ENCODE data around the gene CFAP52.

The CFAP52 gene

DNA sequence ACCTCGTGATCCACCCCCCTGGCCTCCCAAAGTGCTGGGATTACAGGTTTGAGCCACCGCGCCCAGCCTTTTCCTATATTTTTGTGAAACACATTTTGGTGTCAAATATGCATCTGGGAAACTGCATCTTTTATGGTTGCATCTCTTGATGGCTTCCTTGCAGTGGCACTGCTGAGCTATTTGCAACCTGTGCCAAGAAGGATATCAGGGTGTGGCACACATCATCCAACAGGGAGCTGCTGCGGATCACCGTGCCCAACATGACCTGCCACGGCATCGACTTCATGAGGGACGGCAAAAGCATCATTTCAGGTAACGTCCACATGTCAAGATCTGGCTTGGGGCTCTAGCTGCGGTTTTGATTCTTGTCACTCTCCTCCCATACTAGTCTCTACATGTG lies 52.1 kb downstream of the CFAP52 start:
- ChIA-PET POLR2A (no interaction called here), CTCF (interaction anchor here (1.4 kb wide), 1 partner anchor 20 kb away, joined by 4 read pairs; no protein-coding TSS in a partner anchor)
- Histone ChIP-seq H3K9me3 (ENCODE audit: control insufficient read depth, insufficient read depth, low read depth, low read length) (peaks cover 3% of the 10 kb centered on the region), H3K36me3 (ENCODE audit: control insufficient read depth in 2 of 2, insufficient read depth in 1 of 2, low read length in 2 of 2) (no peaks in the 10 kb centered on the region), H3K4me3 (ENCODE audit: low read depth, low read length) (no peak overlapping the region), H3K4me1 (ENCODE audit: control insufficient read depth, insufficient read depth, low read length) (no peaks in the 10 kb centered on the region), H3K27ac (ENCODE audit: extremely low read depth, low read depth, low read length) (no peak overlapping the region)
- no peak for TF ChIP-seq ZNF157 (tag by site-specific recombination; IDR thresholded peaks at IDR 0.05)
- TF ChIP-seq ZNF548 (tag by site-specific recombination; IDR thresholded peaks at IDR 0.05), result no peak
- no peak for TF ChIP-seq ZNF473 (tag by site-specific recombination; IDR thresholded peaks at IDR 0.05)
- TF ChIP-seq, protein P1, sequence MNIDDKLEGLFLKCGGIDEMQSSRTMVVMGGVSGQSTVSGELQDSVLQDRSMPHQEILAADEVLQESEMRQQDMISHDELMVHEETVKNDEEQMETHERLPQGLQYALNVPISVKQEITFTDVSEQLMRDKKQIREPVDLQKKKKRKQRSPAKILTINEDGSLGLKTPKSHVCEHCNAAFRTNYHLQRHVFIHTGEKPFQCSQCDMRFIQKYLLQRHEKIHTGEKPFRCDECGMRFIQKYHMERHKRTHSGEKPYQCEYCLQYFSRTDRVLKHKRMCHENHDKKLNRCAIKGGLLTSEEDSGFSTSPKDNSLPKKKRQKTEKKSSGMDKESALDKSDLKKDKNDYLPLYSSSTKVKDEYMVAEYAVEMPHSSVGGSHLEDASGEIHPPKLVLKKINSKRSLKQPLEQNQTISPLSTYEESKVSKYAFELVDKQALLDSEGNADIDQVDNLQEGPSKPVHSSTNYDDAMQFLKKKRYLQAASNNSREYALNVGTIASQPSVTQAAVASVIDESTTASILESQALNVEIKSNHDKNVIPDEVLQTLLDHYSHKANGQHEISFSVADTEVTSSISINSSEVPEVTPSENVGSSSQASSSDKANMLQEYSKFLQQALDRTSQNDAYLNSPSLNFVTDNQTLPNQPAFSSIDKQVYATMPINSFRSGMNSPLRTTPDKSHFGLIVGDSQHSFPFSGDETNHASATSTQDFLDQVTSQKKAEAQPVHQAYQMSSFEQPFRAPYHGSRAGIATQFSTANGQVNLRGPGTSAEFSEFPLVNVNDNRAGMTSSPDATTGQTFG (tag by site-specific recombination; IDR thresholded peaks at IDR 0.05; ENCODE audit: borderline replicate concordance), result no peak
- no peak for TF ChIP-seq ZNF664 (tag by site-specific recombination; IDR thresholded peaks at IDR 0.05)
- TF ChIP-seq, protein P2, sequence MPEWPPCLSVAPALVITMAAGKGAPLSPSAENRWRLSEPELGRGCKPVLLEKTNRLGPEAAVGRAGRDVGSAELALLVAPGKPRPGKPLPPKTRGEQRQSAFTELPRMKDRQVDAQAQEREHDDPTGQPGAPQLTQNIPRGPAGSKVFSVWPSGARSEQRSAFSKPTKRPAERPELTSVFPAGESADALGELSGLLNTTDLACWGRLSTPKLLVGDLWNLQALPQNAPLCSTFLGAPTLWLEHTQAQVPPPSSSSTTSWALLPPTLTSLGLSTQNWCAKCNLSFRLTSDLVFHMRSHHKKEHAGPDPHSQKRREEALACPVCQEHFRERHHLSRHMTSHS (tag by site-specific recombination; IDR thresholded peaks at IDR 0.05), result no peak
- TF ChIP-seq, protein P3, sequence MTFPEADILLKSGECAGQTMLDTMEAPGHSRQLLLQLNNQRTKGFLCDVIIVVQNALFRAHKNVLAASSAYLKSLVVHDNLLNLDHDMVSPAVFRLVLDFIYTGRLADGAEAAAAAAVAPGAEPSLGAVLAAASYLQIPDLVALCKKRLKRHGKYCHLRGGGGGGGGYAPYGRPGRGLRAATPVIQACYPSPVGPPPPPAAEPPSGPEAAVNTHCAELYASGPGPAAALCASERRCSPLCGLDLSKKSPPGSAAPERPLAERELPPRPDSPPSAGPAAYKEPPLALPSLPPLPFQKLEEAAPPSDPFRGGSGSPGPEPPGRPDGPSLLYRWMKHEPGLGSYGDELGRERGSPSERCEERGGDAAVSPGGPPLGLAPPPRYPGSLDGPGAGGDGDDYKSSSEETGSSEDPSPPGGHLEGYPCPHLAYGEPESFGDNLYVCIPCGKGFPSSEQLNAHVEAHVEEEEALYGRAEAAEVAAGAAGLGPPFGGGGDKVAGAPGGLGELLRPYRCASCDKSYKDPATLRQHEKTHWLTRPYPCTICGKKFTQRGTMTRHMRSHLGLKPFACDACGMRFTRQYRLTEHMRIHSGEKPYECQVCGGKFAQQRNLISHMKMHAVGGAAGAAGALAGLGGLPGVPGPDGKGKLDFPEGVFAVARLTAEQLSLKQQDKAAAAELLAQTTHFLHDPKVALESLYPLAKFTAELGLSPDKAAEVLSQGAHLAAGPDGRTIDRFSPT (tag by site-specific recombination; IDR thresholded peaks at IDR 0.05), result no peak
- TF ChIP-seq ZNF514 (tag by site-specific recombination; IDR thresholded peaks at IDR 0.05), result no peak
- TF ChIP-seq ZFP41 (tag by site-specific recombination; IDR thresholded peaks at IDR 0.05; ENCODE audit: borderline replicate concordance), result no peak
- TF ChIP-seq MEIS1 (CRISPR knock-in tag; IDR thresholded peaks at IDR 0.05; ENCODE audit: borderline replicate concordance), result no peak
- TF ChIP-seq, protein P4, sequence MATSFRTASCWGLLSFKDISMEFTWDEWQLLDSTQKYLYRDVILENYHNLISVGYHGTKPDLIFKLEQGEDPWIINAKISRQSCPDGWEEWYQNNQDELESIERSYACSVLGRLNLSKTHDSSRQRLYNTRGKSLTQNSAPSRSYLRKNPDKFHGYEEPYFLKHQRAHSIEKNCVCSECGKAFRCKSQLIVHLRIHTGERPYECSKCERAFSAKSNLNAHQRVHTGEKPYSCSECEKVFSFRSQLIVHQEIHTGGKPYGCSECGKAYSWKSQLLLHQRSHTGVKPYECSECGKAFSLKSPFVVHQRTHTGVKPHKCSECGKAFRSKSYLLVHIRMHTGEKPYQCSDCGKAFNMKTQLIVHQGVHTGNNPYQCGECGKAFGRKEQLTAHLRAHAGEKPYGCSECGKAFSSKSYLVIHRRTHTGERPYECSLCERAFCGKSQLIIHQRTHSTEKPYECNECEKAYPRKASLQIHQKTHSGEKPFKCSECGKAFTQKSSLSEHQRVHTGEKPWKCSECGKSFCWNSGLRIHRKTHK (tag by site-specific recombination; IDR thresholded peaks at IDR 0.05), result no peak
- TF ChIP-seq ZNF211 (tag by site-specific recombination; IDR thresholded peaks at IDR 0.05; ENCODE audit: low read depth), result no peak
- no peak for TF ChIP-seq KLF7 (tag by site-specific recombination; IDR thresholded peaks at IDR 0.05; ENCODE audit: borderline replicate concordance)
- TF ChIP-seq ZNF670 (tag by site-specific recombination; IDR thresholded peaks at IDR 0.05; ENCODE audit: low read depth), result no peak
- TF ChIP-seq, protein P5, sequence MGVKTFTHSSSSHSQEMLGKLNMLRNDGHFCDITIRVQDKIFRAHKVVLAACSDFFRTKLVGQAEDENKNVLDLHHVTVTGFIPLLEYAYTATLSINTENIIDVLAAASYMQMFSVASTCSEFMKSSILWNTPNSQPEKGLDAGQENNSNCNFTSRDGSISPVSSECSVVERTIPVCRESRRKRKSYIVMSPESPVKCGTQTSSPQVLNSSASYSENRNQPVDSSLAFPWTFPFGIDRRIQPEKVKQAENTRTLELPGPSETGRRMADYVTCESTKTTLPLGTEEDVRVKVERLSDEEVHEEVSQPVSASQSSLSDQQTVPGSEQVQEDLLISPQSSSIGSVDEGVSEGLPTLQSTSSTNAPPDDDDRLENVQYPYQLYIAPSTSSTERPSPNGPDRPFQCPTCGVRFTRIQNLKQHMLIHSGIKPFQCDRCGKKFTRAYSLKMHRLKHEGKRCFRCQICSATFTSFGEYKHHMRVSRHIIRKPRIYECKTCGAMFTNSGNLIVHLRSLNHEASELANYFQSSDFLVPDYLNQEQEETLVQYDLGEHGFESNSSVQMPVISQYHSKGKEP (tag by site-specific recombination; IDR thresholded peaks at IDR 0.05), result no peak

DNA sequence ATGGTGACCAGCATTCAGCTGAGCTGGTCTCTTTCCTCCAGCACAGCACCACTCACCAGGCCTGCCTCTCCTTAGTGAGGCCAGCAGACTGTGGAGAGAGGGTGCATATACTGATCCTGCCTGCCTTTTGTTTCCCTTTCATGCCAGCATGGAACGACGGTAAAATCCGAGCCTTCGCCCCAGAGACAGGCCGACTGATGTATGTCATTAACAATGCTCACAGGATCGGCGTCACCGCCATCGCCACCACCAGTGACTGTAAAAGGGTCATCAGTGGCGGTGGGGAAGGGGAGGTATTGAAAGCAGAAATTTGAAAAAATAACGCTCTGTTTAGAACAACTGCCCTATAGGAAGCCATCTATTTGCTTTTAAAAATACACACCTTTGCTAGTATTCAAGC lies 56.3 kb downstream of the CFAP52 start:
- no peaks in the 10 kb centered on the region for H3K9me3 ChIP-seq (ENCODE audit: control insufficient read depth, insufficient read depth, low read depth, low read length)
- H3K36me3 ChIP-seq (ENCODE audit: control insufficient read depth in 2 of 2, insufficient read depth in 1 of 2, low read length in 2 of 2), result no peaks in the 10 kb centered on the region
- ChIA-PET CTCF (no interaction called here), POLR2A (no interaction called here)
- no peak for TF ChIP-seq ZNF792 (tag by site-specific recombination; IDR thresholded peaks at IDR 0.05)
- H3K4me3 ChIP-seq (ENCODE audit: low read depth, low read length), result no peak overlapping the region
- H3K4me1 ChIP-seq (ENCODE audit: control insufficient read depth, insufficient read depth, low read length), result no peaks in the 10 kb centered on the region
- H3K27ac ChIP-seq (ENCODE audit: extremely low read depth, low read depth, low read length), result no peak overlapping the region

Measured in HEK293 (cell line).